Measurements from ENCODE around the gene IRF3. TPM values are rescaled to one million over a fixed set of nuclear protein-coding genes. Genes with fewer than 3 reads are reported as not detected.

Gene IRF3
- total RNA-seq, 1 experiment from 2014 or later, result 81.7 TPM

DNA sequence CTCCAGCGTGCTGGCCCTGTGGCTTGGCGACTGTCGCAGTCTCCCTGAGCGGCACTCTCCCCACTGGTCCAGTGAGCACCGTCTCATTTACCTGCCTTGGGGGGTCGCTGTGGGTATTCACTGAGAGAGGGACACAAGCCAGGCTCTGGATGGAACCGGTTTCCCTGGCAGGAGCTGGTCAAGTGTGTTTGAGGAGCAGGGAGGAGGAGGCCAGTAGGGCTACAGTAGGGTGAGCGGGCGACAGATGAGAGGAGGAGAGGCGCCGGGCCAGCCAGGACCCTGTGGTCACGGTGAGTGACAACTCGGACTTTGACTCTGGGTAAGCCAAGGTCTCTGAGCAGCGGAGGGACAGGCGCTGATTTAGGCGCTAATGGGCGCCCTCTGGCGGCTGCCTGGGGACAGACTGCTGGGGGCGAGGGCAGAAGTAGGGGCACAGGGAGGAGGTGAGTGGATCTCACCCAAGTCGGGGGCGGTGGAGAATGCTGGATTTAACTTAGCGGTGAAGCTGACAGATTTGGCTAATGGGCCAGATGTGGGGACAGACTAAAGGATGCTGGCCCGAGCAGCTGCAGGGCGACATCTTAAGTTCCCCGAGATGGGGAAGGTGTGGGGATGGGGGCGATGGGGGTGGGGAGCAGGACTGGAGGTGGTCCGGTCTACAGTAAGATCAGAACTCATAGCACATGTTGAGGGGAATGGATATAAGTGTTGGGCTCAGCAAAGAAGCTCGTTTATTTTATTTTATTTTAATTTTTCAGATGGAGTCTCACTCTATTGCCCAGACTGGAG lies 6.7 kb upstream of the IRF3 start:
- no TSS peak for BruUV-seq (replicated peaks)

DNA sequence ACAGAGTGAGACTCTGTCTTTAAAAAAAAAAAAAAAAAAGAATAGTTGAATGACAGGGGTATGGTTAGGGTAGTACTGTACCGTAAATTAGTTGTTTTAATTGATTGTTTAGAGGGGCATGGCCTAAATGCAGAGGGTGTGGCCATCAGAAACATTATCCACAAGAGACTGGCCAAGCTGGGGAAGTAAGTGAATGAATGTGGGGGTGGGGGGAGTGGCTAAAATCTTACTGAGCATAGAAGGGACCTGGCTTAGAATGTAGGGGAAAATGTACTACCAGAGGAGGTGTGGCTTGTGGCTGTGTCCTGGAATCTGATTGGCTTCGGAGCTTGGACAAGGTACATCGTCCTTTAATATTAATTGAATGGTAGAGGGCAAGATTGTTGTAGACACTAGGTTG lies 3.9 kb upstream of the IRF3 start:
- no peak for TF ChIP-seq EZH2 (IDR thresholded peaks at IDR 0.05; ENCODE audit: borderline replicate concordance, low read depth, low read length, poor library complexity, severe bottlenecking)
- TF ChIP-seq, protein P1, sequence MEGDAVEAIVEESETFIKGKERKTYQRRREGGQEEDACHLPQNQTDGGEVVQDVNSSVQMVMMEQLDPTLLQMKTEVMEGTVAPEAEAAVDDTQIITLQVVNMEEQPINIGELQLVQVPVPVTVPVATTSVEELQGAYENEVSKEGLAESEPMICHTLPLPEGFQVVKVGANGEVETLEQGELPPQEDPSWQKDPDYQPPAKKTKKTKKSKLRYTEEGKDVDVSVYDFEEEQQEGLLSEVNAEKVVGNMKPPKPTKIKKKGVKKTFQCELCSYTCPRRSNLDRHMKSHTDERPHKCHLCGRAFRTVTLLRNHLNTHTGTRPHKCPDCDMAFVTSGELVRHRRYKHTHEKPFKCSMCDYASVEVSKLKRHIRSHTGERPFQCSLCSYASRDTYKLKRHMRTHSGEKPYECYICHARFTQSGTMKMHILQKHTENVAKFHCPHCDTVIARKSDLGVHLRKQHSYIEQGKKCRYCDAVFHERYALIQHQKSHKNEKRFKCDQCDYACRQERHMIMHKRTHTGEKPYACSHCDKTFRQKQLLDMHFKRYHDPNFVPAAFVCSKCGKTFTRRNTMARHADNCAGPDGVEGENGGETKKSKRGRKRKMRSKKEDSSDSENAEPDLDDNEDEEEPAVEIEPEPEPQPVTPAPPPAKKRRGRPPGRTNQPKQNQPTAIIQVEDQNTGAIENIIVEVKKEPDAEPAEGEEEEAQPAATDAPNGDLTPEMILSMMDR (conservative IDR thresholded peaks at IDR 0.05; ENCODE audit: low read depth, low read length), result no peak
- H3K27ac ChIP-seq (ENCODE audit: low read depth, low read length, poor library complexity, severe bottlenecking), result no peak overlapping the region
- H3K4me1 ChIP-seq (ENCODE audit: insufficient read depth, low read length, poor library complexity, severe bottlenecking), result peaks cover 17% of the 10 kb centered on the region
- H3K4me3 ChIP-seq (ENCODE audit: low read depth, low read length, poor library complexity, severe bottlenecking), result no peak overlapping the region
- BruUV-seq (replicated peaks), result no TSS peak
- H3K27me3 ChIP-seq (replicated peaks; ENCODE audit: insufficient read depth, low read depth, low read length, poor library complexity), result no peaks in the 10 kb centered on the region
- H3K36me3 ChIP-seq (ENCODE audit: insufficient read depth, low read length, poor library complexity, severe bottlenecking), result peaks cover 24% of the 10 kb centered on the region
- intact Hi-C loops (cut with micrococcal nuclease; ENCODE audit: unreplicated experiment), result no loop called here
- H3K9me3 ChIP-seq (ENCODE audit: low read depth, low read length, poor library complexity, severe bottlenecking), result no peaks in the 10 kb centered on the region
- CTCF ChIA-PET, result no interaction called here
- POLR2A ChIA-PET (ENCODE audit: low non-redundant PET), result no interaction called here
- DNase-seq (ENCODE audit: low spot score), result no peak

More for the DNA sequence above, 6.7 kb upstream of the IRF3 start:
- Histone ChIP-seq H3K27ac (ENCODE audit: low read depth, low read length, poor library complexity, severe bottlenecking) (peak overlapping the region; percentile 74), H3K4me1 (ENCODE audit: insufficient read depth, low read length, poor library complexity, severe bottlenecking) (peaks cover 13% of the 10 kb centered on the region), H3K36me3 (ENCODE audit: insufficient read depth, low read length, poor library complexity, severe bottlenecking) (peaks cover 24% of the 10 kb centered on the region), H3K4me3 (ENCODE audit: low read depth, low read length, poor library complexity, severe bottlenecking) (no peak overlapping the region), H3K27me3 (replicated peaks; ENCODE audit: insufficient read depth, low read depth, low read length, poor library complexity) (no peaks in the 10 kb centered on the region), H3K9me3 (ENCODE audit: low read depth, low read length, poor library complexity, severe bottlenecking) (no peaks in the 10 kb centered on the region)
- ChIA-PET POLR2A (ENCODE audit: low non-redundant PET) (no interaction called here), CTCF (interaction anchor here (0.9 kb wide), 1 partner anchor 29 kb away, joined by 3 read pairs; no protein-coding TSS in a partner anchor)
- peak; percentile 76 for DNase-seq (ENCODE audit: low spot score)
- no peak for TF ChIP-seq EZH2 (IDR thresholded peaks at IDR 0.05; ENCODE audit: borderline replicate concordance, low read depth, low read length, poor library complexity, severe bottlenecking)
- TF ChIP-seq, protein P1 (conservative IDR thresholded peaks at IDR 0.05; ENCODE audit: low read depth, low read length), result peak; percentile 98
- intact Hi-C loops (cut with micrococcal nuclease; ENCODE audit: unreplicated experiment), result no loop called here

DNA sequence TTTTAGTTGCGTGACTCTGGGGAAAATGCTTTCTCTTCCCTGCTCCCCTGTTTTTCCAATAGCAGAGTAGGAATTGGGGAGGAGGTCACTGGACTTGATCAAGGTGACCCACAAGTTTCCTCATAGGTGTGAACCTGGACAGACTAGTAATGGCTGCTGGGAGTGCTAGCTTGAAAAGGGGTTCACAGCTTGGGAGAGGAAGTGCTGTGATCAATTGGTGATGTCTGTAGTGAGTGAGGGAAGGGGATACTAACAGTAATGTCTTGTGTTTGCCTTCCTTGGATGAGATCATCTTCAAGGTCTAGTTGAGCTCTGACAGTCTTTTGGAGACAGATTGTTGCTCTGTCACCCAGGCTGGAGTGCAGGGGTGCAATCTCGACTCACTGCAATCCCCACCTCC lies 1.8 kb upstream of the IRF3 start:
- CTCF ChIA-PET, result interaction anchor here (0.7 kb wide), 1 partner anchor 245 kb away, joined by 3 read pairs; no protein-coding TSS in a partner anchor
- intact Hi-C loops (cut with micrococcal nuclease; ENCODE audit: unreplicated experiment), result no loop called here
- Histone ChIP-seq H3K4me1 (ENCODE audit: insufficient read depth, low read length, poor library complexity, severe bottlenecking) (peaks cover 23% of the 10 kb centered on the region), H3K4me3 (ENCODE audit: low read depth, low read length, poor library complexity, severe bottlenecking) (no peak overlapping the region), H3K27me3 (replicated peaks; ENCODE audit: insufficient read depth, low read depth, low read length, poor library complexity) (no peaks in the 10 kb centered on the region), H3K27ac (ENCODE audit: low read depth, low read length, poor library complexity, severe bottlenecking) (no peak overlapping the region), H3K9me3 (ENCODE audit: low read depth, low read length, poor library complexity, severe bottlenecking) (no peaks in the 10 kb centered on the region), H3K36me3 (ENCODE audit: insufficient read depth, low read length, poor library complexity, severe bottlenecking) (peaks cover 32% of the 10 kb centered on the region)
- no TSS peak for BruUV-seq (replicated peaks)
- POLR2A ChIA-PET (ENCODE audit: low non-redundant PET), result interaction anchor here (0.7 kb wide), 1 partner anchor 27 kb away, joined by 11 read pairs; no protein-coding TSS in a partner anchor
- TF ChIP-seq EZH2 (IDR thresholded peaks at IDR 0.05; ENCODE audit: borderline replicate concordance, low read depth, low read length, poor library complexity, severe bottlenecking), result no peak
- TF ChIP-seq, protein P1 (conservative IDR thresholded peaks at IDR 0.05; ENCODE audit: low read depth, low read length), result no peak
- DNase-seq (ENCODE audit: low spot score), result no peak

Data from A673 (cell line).